Measurements from ENCODE around the gene TRIM65. TPM values are rescaled to one million over a fixed set of nuclear protein-coding genes. Genes with fewer than 3 reads are reported as not detected.

Gene TRIM65
- total and polyA plus RNA-seq, 2 of the 13 experiments (the other 11 are each of a cell fraction or from before 2014, with no cell fraction given) = 10.3 to 22.4 TPM

DNA sequence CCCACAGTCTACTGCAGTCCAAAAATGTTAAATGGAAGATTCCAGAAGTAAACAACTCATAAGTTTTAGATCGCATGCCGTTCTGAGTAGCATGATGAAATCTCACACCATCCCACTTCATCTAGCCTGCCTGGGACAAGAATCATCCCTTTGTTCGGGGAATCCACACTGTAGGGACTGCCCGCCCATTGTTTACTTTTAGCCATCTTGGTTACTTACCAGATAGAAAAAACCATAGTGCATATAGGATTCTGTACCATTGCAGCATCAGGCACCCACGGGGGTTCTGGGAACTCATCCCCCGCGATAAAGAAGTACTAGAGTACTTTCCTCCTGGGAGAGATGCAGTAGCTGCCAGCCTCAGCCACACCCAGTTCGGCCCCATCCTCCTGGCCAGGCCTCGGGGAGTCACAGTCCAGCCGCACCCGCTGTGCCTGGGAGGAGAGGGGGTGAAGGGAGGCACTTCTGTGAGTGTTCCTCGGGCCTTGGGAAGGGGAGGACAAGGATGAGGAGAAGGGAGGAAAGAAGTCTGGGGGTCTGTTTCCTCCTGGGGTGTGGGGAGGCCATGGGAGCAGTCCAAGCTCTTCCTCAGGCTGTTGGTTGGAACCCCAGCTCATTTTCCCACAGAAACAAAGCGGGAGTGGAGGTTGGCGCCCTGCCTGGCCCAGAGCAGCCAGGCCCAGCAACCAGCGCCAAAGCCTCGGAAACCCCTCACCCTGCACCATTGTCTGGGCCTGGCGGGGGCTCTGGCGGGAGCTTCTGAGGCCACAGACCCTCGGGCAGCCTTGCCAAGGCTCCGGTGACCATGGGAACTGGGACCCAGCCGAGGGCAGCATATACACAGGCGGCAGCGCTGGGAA is 27.2 kb downstream of the TRIM65 start (continued):
- TF ChIP-seq, protein P1, sequence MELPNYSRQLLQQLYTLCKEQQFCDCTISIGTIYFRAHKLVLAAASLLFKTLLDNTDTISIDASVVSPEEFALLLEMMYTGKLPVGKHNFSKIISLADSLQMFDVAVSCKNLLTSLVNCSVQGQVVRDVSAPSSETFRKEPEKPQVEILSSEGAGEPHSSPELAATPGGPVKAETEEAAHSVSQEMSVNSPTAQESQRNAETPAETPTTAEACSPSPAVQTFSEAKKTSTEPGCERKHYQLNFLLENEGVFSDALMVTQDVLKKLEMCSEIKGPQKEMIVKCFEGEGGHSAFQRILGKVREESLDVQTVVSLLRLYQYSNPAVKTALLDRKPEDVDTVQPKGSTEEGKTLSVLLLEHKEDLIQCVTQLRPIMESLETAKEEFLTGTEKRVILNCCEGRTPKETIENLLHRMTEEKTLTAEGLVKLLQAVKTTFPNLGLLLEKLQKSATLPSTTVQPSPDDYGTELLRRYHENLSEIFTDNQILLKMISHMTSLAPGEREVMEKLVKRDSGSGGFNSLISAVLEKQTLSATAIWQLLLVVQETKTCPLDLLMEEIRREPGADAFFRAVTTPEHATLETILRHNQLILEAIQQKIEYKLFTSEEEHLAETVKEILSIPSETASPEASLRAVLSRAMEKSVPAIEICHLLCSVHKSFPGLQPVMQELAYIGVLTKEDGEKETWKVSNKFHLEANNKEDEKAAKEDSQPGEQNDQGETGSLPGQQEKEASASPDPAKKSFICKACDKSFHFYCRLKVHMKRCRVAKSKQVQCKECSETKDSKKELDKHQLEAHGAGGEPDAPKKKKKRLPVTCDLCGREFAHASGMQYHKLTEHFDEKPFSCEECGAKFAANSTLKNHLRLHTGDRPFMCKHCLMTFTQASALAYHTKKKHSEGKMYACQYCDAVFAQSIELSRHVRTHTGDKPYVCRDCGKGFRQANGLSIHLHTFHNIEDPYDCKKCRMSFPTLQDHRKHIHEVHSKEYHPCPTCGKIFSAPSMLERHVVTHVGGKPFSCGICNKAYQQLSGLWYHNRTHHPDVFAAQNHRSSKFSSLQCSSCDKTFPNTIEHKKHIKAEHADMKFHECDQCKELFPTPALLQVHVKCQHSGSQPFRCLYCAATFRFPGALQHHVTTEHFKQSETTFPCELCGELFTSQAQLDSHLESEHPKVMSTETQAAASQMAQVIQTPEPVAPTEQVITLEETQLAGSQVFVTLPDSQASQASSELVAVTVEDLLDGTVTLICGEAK (IDR thresholded peaks at IDR 0.05) = no peak
- TF ChIP-seq, protein P1 (CRISPR knock-in tag; IDR thresholded peaks at IDR 0.05) = peak; percentile 69; the same call in 1 of the 2 replicates
- TF ChIP-seq SIN3A (IDR thresholded peaks at IDR 0.05; ENCODE audit: borderline replicate concordance, low read depth, low read length) (no peak), HMG20A (CRISPR knock-in tag; IDR thresholded peaks at IDR 0.05; ENCODE audit: borderline replicate concordance) (peak; percentile 65), DRAP1 (CRISPR knock-in tag; IDR thresholded peaks at IDR 0.05) (peak; percentile 88), DBP (CRISPR knock-in tag; IDR thresholded peaks at IDR 0.05; ENCODE audit: not compliant biosample characterization) (no peak), NFE2L1 (CRISPR knock-in tag; IDR thresholded peaks at IDR 0.05; ENCODE audit: borderline replicate concordance) (no peak), NFE2 (CRISPR knock-in tag; IDR thresholded peaks at IDR 0.05) (peak; percentile 29; the same call in 1 of the 2 replicates), ZNF18 (CRISPR knock-in tag; IDR thresholded peaks at IDR 0.05; ENCODE audit: insufficient replicate concordance) (peak; percentile 96), ZNF451 (CRISPR knock-in tag; IDR thresholded peaks at IDR 0.05) (no peak), TRAFD1 (CRISPR knock-in tag; IDR thresholded peaks at IDR 0.05; ENCODE audit: borderline replicate concordance) (no peak), ISL2 (CRISPR knock-in tag; IDR thresholded peaks at IDR 0.05) (peak; percentile 77; the same call in 1 of the 2 replicates), RFX3 (CRISPR knock-in tag; IDR thresholded peaks at IDR 0.05) (0 out of 2 replicates have a peak, but pooled peaks have one; percentile 27)

All from HepG2 (cell line).